GM23338 (cell line): ENCODE measurements around the gene ZBTB46. TPM values are rescaled to one million over a fixed set of nuclear protein-coding genes. Genes with fewer than 3 reads are reported as not detected.

Experiments
- ATAC-seq: fragments of 200-7000 bp; cut with Tn5 transposase; 3 replicates; pipeline ENCODE4 v1.9.1; 2020
- DNase-seq: peaks from one replicate; pipeline ENCODE4 v3.0.0-alpha.2; 2015; ENCODE audit warnings: low spot score
- H2AFZ ChIP-seq: fragments of 200-600 bp; sonication (generic); 2 replicates; pipeline ENCODE4 v1.8.0; 2016; ENCODE audit warnings: antibody characterized with exemption, mild to moderate bottlenecking, moderate library complexity
- H3F3A ChIP-seq: fragments of 200-600 bp; sonication (generic); replicated peaks from 2 replicates; pipeline ENCODE4 v1.8.0; 2017; ENCODE audit warnings: antibody characterized with exemption, mixed run types, low read depth
- H3K27ac ChIP-seq: fragments of 200-600 bp; sonication (generic); 2 replicates; pipeline ENCODE4 v1.6.1; 2016; ENCODE audit warnings: low read depth
- H3K27me3 ChIP-seq: fragments of 200-600 bp; sonication (generic); 2 replicates; pipeline ENCODE4 v1.8.0; 2016; ENCODE audit warnings: mild to moderate bottlenecking, mixed run types, moderate library complexity; ENCODE audit not compliant: insufficient read depth
- H3K36me3 ChIP-seq: fragments of 200-600 bp; sonication (generic); 2 replicates; pipeline ENCODE4 v1.8.0; 2016; ENCODE audit warnings: mild to moderate bottlenecking; ENCODE audit not compliant: insufficient read depth
- H3K4me1 ChIP-seq: fragments of 200-600 bp; sonication (generic); 2 replicates; pipeline ENCODE4 v1.8.0; 2016; ENCODE audit warnings: mild to moderate bottlenecking, moderate library complexity; ENCODE audit not compliant: insufficient read depth
- H3K4me2 ChIP-seq: fragments of 200-600 bp; sonication (generic); 2 replicates; pipeline ENCODE4 v1.7.1; 2017; ENCODE audit warnings: mixed run types
- H3K4me3 ChIP-seq: fragments of 200-600 bp; sonication (generic); 2 replicates; pipeline ENCODE4 v1.6.1; 2016; ENCODE audit warnings: mixed run types
- H3K79me2 ChIP-seq: fragments of 200-600 bp; sonication (generic); replicated peaks from 2 replicates; pipeline ENCODE4 v1.8.0; 2017; ENCODE audit warnings: mild to moderate bottlenecking; ENCODE audit not compliant: insufficient read depth
- H3K9me2 ChIP-seq: fragments of 200-600 bp; sonication (generic); 2 replicates; pipeline ENCODE4 v1.8.0; 2017; ENCODE audit not compliant: insufficient read depth
- H4K20me1 ChIP-seq: fragments of 200-600 bp; sonication (generic); replicated peaks from 2 replicates; pipeline ENCODE4 v1.8.0; 2017; ENCODE audit warnings: mild to moderate bottlenecking; ENCODE audit not compliant: insufficient read depth
- H3K27ac Mint-ChIP-seq: 2 replicates; pipeline ENCODE4 v1.8.0; 2020; ENCODE audit warnings: inconsistent platforms, mild to moderate bottlenecking, moderate library complexity, mixed read lengths
- H3K27me3 Mint-ChIP-seq: 3 replicates; pipeline ENCODE4 v1.8.0; 2022; ENCODE audit warnings: low read depth, mild to moderate bottlenecking, moderate library complexity, mixed read lengths, inconsistent platforms; ENCODE audit not compliant: insufficient read depth, poor library complexity
- H3K36me3 Mint-ChIP-seq: 3 replicates; pipeline ENCODE4 v1.8.0; 2021; ENCODE audit warnings: low read depth, mild to moderate bottlenecking, inconsistent platforms, moderate library complexity, mixed read lengths
- H3K4me1 Mint-ChIP-seq: 3 replicates; pipeline ENCODE4 v1.8.0; 2020; ENCODE audit warnings: mild to moderate bottlenecking, inconsistent platforms, mixed read lengths
- H3K4me3 Mint-ChIP-seq: 3 replicates; pipeline ENCODE4 v1.8.0; 2021; ENCODE audit warnings: moderate library complexity, mild to moderate bottlenecking, inconsistent platforms, mixed read lengths
- H3K9me3 Mint-ChIP-seq: 3 replicates; pipeline ENCODE4 v1.8.0; 2020; ENCODE audit warnings: moderate library complexity, mild to moderate bottlenecking, inconsistent platforms, mixed read lengths
- CREB1 ChIP-seq: fragments of 250-450 bp; sonication (Bioruptor Pico); IDR thresholded peaks from 2 replicates; pipeline ENCODE4 v1.5.0; 2020; ENCODE audit warnings: low read depth, mild to moderate bottlenecking, moderate library complexity
- EZH2 ChIP-seq: fragments of 200-600 bp; sonication (generic); IDR thresholded peaks from one replicate; pipeline ENCODE4 v1.8.0; 2017; ENCODE audit warnings: antibody characterized with exemption, mild to moderate bottlenecking, low read depth; ENCODE audit not compliant: unreplicated experiment
- EZH2phosphoT487 ChIP-seq: fragments of 200-600 bp; sonication (generic); IDR thresholded peaks from one replicate; pipeline ENCODE4 v1.8.1; 2018; ENCODE audit warnings: antibody characterized with exemption; ENCODE audit not compliant: unreplicated experiment
- JUNB ChIP-seq: IDR thresholded peaks from one replicate; pipeline ENCODE4 v1.6.1; 2016; ENCODE audit warnings: antibody characterized with exemption; ENCODE audit not compliant: unreplicated experiment
- NANOG ChIP-seq: IDR thresholded peaks from 2 replicates; pipeline ENCODE4 v1.6.1; 2016; ENCODE audit warnings: antibody characterized with exemption, borderline replicate concordance
- POLR2AphosphoS5 ChIP-seq: IDR thresholded peaks from 2 replicates; pipeline ENCODE4 v1.6.1; 2016; ENCODE audit warnings: antibody characterized with exemption, low read depth
- STAT1 ChIP-seq: IDR thresholded peaks from one replicate; pipeline ENCODE4 v1.6.1; 2016; ENCODE audit warnings: antibody characterized with exemption; ENCODE audit not compliant: unreplicated experiment
- ZNF114 ChIP-seq: fragments of 250-450 bp; sonication (Bioruptor Pico); IDR thresholded peaks from 2 replicates; pipeline ENCODE4 v1.5.0; 2020; ENCODE audit warnings: mild to moderate bottlenecking, moderate library complexity
- polyA plus RNA-seq: library from polyadenylated mRNA; unstranded; fragments of >200 nt; fragmentation: Nextera tagmentation; extraction: Ambion mirVana; gene quantifications from 2 replicates; pipeline ENCODE4 v1.2.1, GENCODE V29; 2016
- total RNA-seq: library from RNA; depleted of rRNA; stranded (reverse); fragments of >200 nt; shearing (Covaris generic); gene quantifications from 2 replicates; pipeline ENCODE4 v1.2.3, GENCODE V29; 2014
- TF ChIP-seq, protein P1 (sequence below), 2 experiments: fragments of 200-600 bp in 1 of 2; sonication (generic) in 1 of 2; conservative IDR thresholded peaks; 2 replicates each; pipeline versions ENCODE4 v1.5.1 to v1.6.1; 2016 to 2017; ENCODE audit warnings: antibody characterized with exemption in 2 of 2, low read depth in 2 of 2, mild to moderate bottlenecking in 2 of 2, moderate library complexity in 1 of 2
- TF ChIP-seq, protein P2 (sequence below): IDR thresholded peaks from 2 replicates; pipeline ENCODE4 v1.6.1; 2016; ENCODE audit warnings: antibody characterized with exemption
- TF ChIP-seq, protein P3 (sequence below): IDR thresholded peaks from one replicate; pipeline ENCODE4 v1.6.1; 2018; ENCODE audit warnings: antibody characterized with exemption; ENCODE audit not compliant: unreplicated experiment
- TF ChIP-seq, protein P4 (sequence below): fragments of 250-450 bp; sonication (Bioruptor Pico); IDR thresholded peaks from 2 replicates; pipeline ENCODE4 v1.5.0; 2020; ENCODE audit warnings: mild to moderate bottlenecking, moderate library complexity

ZBTB46 gene
- total and polyA plus RNA-seq, 2 experiments from 2014 or later: 3.2 to 26.9 TPM

DNA sequence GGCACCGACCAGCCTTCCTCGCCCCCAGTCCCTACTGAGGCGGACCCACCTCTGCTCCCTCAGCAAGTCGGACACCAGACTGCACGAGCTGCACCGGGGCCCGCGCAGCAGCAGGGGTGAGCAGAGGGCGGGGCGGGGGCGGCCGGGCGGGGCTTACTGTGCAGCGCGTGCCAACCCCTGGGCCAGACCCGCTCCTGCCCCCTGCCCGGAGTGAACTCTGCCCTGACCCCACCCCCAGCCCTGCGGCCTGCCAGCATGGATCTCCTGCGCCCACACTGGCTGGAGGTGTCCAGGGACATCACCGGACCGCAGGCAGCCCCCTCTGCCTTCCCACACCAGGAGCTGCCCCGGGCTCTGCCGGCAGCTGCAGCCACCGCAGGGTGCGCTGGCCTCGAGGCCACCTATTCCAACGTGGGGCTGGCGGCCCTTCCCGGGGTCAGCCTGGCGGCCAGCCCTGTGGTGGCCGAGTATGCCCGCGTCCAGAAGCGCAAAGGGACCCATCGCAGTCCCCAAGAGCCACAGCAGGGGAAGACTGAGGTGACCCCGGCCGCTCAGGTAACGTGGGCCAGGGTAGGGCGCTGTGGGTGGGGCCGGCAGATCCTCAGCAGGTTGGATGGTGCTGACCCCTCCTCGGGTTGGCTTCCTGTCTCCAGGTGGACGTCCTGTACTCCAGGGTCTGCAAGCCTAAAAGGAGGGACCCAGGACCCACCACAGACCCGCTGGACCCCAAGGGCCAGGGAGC, 92.9 kb downstream of the ZBTB46 start:
- no peaks in the 10 kb centered on the region for H4K20me1 ChIP-seq
- DNase-seq: peak; percentile 38
- H3F3A ChIP-seq: peaks cover 6% of the 10 kb centered on the region; the same call in 1 of the 2 replicates
- peak overlapping the region; percentile 63 for H3K4me3 ChIP-seq
- peaks cover 14% of the 10 kb centered on the region for H3K27me3 Mint-ChIP-seq
- no peaks in the 10 kb centered on the region for H3K9me2 ChIP-seq
- H3K4me1 Mint-ChIP-seq: no peaks in the 10 kb centered on the region
- peaks cover 6% of the 10 kb centered on the region for H3K27me3 ChIP-seq
- no peaks in the 10 kb centered on the region for H3K79me2 ChIP-seq
- H3K36me3 Mint-ChIP-seq: peaks cover 10% of the 10 kb centered on the region
- peak overlapping the region; percentile 37; the same call in 1 of the 3 replicates for H3K4me3 Mint-ChIP-seq
- H3K27ac ChIP-seq: no peak overlapping the region
- peak overlapping the region; percentile 91 for H3K4me2 ChIP-seq
- no peaks in the 10 kb centered on the region; the same call in 2 of the 3 replicates for H3K9me3 Mint-ChIP-seq
- H3K4me1 ChIP-seq: peaks cover 7% of the 10 kb centered on the region; the same call in 1 of the 2 replicates
- peak; percentile 17 for ATAC-seq
- no peaks in the 10 kb centered on the region for H3K36me3 ChIP-seq
- no peak overlapping the region for H3K27ac Mint-ChIP-seq
- H2AFZ ChIP-seq: no peak overlapping the region; the same call in 1 of the 2 replicates
- TF ChIP-seq CREB1 (no peak), POLR2AphosphoS5 (no peak), ZNF114 (no peak), EZH2phosphoT487 (no peak), JUNB (no peak), STAT1 (no peak), EZH2 (no peak), NANOG (no peak)
- TF ChIP-seq, protein P1, sequence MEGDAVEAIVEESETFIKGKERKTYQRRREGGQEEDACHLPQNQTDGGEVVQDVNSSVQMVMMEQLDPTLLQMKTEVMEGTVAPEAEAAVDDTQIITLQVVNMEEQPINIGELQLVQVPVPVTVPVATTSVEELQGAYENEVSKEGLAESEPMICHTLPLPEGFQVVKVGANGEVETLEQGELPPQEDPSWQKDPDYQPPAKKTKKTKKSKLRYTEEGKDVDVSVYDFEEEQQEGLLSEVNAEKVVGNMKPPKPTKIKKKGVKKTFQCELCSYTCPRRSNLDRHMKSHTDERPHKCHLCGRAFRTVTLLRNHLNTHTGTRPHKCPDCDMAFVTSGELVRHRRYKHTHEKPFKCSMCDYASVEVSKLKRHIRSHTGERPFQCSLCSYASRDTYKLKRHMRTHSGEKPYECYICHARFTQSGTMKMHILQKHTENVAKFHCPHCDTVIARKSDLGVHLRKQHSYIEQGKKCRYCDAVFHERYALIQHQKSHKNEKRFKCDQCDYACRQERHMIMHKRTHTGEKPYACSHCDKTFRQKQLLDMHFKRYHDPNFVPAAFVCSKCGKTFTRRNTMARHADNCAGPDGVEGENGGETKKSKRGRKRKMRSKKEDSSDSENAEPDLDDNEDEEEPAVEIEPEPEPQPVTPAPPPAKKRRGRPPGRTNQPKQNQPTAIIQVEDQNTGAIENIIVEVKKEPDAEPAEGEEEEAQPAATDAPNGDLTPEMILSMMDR (conservative IDR thresholded peaks at IDR 0.05; ENCODE audit: low read depth in 2 of 2): no peak
- TF ChIP-seq, protein P2, sequence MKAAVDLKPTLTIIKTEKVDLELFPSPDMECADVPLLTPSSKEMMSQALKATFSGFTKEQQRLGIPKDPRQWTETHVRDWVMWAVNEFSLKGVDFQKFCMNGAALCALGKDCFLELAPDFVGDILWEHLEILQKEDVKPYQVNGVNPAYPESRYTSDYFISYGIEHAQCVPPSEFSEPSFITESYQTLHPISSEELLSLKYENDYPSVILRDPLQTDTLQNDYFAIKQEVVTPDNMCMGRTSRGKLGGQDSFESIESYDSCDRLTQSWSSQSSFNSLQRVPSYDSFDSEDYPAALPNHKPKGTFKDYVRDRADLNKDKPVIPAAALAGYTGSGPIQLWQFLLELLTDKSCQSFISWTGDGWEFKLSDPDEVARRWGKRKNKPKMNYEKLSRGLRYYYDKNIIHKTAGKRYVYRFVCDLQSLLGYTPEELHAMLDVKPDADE: no peak
- TF ChIP-seq, protein P3, sequence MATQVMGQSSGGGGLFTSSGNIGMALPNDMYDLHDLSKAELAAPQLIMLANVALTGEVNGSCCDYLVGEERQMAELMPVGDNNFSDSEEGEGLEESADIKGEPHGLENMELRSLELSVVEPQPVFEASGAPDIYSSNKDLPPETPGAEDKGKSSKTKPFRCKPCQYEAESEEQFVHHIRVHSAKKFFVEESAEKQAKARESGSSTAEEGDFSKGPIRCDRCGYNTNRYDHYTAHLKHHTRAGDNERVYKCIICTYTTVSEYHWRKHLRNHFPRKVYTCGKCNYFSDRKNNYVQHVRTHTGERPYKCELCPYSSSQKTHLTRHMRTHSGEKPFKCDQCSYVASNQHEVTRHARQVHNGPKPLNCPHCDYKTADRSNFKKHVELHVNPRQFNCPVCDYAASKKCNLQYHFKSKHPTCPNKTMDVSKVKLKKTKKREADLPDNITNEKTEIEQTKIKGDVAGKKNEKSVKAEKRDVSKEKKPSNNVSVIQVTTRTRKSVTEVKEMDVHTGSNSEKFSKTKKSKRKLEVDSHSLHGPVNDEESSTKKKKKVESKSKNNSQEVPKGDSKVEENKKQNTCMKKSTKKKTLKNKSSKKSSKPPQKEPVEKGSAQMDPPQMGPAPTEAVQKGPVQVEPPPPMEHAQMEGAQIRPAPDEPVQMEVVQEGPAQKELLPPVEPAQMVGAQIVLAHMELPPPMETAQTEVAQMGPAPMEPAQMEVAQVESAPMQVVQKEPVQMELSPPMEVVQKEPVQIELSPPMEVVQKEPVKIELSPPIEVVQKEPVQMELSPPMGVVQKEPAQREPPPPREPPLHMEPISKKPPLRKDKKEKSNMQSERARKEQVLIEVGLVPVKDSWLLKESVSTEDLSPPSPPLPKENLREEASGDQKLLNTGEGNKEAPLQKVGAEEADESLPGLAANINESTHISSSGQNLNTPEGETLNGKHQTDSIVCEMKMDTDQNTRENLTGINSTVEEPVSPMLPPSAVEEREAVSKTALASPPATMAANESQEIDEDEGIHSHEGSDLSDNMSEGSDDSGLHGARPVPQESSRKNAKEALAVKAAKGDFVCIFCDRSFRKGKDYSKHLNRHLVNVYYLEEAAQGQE: no peak
- TF ChIP-seq, protein P4, sequence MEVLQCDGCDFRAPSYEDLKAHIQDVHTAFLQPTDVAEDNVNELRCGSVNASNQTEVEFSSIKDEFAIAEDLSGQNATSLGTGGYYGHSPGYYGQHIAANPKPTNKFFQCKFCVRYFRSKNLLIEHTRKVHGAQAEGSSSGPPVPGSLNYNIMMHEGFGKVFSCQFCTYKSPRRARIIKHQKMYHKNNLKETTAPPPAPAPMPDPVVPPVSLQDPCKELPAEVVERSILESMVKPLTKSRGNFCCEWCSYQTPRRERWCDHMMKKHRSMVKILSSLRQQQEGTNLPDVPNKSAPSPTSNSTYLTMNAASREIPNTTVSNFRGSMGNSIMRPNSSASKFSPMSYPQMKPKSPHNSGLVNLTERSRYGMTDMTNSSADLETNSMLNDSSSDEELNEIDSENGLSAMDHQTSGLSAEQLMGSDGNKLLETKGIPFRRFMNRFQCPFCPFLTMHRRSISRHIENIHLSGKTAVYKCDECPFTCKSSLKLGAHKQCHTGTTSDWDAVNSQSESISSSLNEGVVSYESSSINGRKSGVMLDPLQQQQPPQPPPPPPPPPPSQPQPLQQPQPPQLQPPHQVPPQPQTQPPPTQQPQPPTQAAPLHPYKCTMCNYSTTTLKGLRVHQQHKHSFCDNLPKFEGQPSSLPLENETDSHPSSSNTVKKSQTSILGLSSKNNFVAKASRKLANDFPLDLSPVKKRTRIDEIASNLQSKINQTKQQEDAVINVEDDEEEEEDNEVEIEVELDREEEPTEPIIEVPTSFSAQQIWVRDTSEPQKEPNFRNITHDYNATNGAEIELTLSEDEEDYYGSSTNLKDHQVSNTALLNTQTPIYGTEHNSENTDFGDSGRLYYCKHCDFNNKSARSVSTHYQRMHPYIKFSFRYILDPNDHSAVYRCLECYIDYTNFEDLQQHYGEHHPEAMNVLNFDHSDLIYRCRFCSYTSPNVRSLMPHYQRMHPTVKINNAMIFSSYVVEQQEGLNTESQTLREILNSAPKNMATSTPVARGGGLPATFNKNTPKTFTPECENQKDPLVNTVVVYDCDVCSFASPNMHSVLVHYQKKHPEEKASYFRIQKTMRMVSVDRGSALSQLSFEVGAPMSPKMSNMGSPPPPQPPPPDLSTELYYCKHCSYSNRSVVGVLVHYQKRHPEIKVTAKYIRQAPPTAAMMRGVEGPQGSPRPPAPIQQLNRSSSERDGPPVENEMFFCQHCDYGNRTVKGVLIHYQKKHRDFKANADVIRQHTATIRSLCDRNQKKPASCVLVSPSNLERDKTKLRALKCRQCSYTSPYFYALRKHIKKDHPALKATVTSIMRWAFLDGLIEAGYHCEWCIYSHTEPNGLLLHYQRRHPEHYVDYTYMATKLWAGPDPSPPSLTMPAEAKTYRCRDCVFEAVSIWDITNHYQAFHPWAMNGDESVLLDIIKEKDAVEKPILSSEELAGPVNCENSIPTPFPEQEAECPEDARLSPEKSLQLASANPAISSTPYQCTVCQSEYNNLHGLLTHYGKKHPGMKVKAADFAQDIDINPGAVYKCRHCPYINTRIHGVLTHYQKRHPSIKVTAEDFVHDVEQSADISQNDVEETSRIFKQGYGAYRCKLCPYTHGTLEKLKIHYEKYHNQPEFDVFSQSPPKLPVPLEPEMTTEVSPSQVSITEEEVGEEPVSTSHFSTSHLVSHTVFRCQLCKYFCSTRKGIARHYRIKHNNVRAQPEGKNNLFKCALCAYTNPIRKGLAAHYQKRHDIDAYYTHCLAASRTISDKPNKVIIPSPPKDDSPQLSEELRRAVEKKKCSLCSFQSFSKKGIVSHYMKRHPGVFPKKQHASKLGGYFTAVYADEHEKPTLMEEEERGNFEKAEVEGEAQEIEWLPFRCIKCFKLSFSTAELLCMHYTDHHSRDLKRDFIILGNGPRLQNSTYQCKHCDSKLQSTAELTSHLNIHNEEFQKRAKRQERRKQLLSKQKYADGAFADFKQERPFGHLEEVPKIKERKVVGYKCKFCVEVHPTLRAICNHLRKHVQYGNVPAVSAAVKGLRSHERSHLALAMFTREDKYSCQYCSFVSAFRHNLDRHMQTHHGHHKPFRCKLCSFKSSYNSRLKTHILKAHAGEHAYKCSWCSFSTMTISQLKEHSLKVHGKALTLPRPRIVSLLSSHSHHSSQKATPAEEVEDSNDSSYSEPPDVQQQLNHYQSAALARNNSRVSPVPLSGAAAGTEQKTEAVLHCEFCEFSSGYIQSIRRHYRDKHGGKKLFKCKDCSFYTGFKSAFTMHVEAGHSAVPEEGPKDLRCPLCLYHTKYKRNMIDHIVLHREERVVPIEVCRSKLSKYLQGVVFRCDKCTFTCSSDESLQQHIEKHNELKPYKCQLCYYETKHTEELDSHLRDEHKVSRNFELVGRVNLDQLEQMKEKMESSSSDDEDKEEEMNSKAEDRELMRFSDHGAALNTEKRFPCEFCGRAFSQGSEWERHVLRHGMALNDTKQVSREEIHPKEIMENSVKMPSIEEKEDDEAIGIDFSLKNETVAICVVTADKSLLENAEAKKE (CRISPR knock-in tag): no peak
